Omental fat pad (tissue), 4 donors: ENCODE results near the gene ZNF688. TPM values are rescaled to one million over a fixed set of nuclear protein-coding genes. Genes with fewer than 3 reads are reported as not detected.
"Not testable (repeated sequence)": the region's sequence is repeated elsewhere in the genome, so short reads cannot be mapped to it uniquely, and the experiment has no call there.

Experiments used
- ATAC-seq: fragments of 150-250 bp; one replicate; pipeline ENCODE4 v1.9.1; 2016; ENCODE audit warnings: mild to moderate bottlenecking, moderate library complexity; ENCODE audit not compliant: low FRiP score
- DNase-seq: peaks from one replicate; pipeline ENCODE4 v3.0.0-alpha.2; 2019; ENCODE audit warnings: low spot score
- CTCF ChIP-seq, 3 donors: fragments of 450-650 bp; IDR thresholded peaks; one replicate each; pipeline ENCODE4 v1.5.1; 2016 to 2017; ENCODE audit warnings: antibody characterized with exemption in 3 of 3, mild to moderate bottlenecking in 3 of 3, moderate library complexity in 2 of 3
- total RNA-seq, 4 donors: library from RNA; depleted of rRNA; stranded (reverse); fragments of >200 nt; gene quantifications; one replicate each; pipeline ENCODE4 v1.1.0, GENCODE V29; 2016

Gene ZNF688
- total RNA-seq, 4 donors from 2014 or later: 7.4 to 24.0 (median 13.3) TPM

DNA sequence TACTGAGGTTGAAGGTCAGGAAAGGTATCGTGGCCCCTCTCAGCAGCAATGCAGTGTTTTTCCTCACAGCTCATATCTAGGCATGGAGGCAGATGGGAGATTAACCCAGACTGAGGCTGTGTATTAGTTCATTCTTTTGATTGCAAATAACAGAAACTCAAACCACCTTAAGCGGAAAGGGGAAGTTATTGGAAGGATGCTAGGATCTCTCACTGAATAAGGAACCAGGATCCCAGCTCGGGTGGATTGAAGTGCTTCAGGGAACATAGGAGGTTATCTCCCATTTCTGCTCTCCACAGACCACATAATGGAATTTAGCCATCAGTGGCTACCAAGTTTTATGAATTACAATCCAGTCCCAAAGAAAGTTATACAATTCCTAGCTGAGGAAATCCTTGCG lies 30.5 kb upstream of the ZNF688 start:
- TF ChIP-seq CTCF (IDR thresholded peaks at IDR 0.05): no peak
- ATAC-seq (no peak), DNase-seq (no peak)

GRCh38 chr16:30600929-30601328 lies 29.4 kb upstream of the ZNF688 start:
- DNase-seq (no peak), ATAC-seq (no peak)
- no peak for TF ChIP-seq CTCF (IDR thresholded peaks at IDR 0.05)

DNA sequence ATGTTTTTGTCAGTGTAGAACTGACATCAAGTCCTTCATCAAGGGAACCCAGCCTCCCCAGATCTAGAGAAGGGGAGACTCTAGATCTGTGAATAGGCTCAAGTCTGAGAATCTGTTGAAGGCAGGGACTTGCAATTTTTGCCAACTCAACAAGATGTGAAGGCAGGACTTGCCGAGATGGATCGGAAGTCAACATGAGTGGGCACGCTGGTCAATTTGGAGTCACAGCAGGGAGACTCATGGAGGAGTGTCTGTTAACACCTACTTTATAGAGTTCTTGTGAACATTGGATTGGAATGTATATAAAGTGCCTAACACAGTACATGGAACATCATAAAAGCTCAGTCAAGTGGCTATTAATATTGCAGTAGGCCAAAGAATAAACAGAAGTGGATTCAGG lies 28.7 kb upstream of the ZNF688 start:
- ATAC-seq (no peak), DNase-seq (no peak)
- TF ChIP-seq CTCF (IDR thresholded peaks at IDR 0.05): no peak

- ATAC-seq (no peak), DNase-seq (no peak)
- TF ChIP-seq CTCF (IDR thresholded peaks at IDR 0.05): no peak
Observed at GRCh38 chr16:30592871-30593270, 21.4 kb upstream of the ZNF688 start.

GRCh38 chr16:30590869-30591268 lies 19.4 kb upstream of the ZNF688 start:
- ATAC-seq, DNase-seq: not testable (repeated sequence)

- not testable (repeated sequence) for DNase-seq, ATAC-seq
Observed at GRCh38 chr16:30589582-30589981, 18.1 kb upstream of the ZNF688 start.

GRCh38 chr16:30588651-30589050 lies 17.1 kb upstream of the ZNF688 start:
- no peak for TF ChIP-seq CTCF (IDR thresholded peaks at IDR 0.05)
- no peak for ATAC-seq
- no peak for DNase-seq

GRCh38 chr16:30585400-30586191 lies 14.1 kb upstream of the ZNF688 start, which contains the start of gene ZNF785:
ZNF785 (minus strand) TSS chr16:30585697; CDS start chr16:30585611, 86 bp downstream.
- ATAC-seq (peak; percentile 100), DNase-seq (peak; percentile 84)
- TF ChIP-seq CTCF (IDR thresholded peaks at IDR 0.05): no peak
